GM18861 (cell line): ENCODE measurements around the gene SHB.
A peak's percentile ranks its signal among the peaks of the same experiment; 100 is the strongest.

Source experiments
- ATAC-seq: cut with Tn5 transposase; IDR thresholded peaks from one replicate; pipeline ENCODE4 v1.9.1; 2021; ENCODE audit not compliant: unreplicated experiment

SHB gene

GRCh38 chr9:38026021-38026809 is 42.8 kb downstream of the SHB start:
- ATAC-seq: peak; percentile 38

- ATAC-seq: no peak
Measured at GRCh38 chr9:38025166-38025565, 43.9 kb downstream of the SHB start.

GRCh38 chr9:38024036-38024681 is 44.9 kb downstream of the SHB start:
- ATAC-seq: no peak

DNA sequence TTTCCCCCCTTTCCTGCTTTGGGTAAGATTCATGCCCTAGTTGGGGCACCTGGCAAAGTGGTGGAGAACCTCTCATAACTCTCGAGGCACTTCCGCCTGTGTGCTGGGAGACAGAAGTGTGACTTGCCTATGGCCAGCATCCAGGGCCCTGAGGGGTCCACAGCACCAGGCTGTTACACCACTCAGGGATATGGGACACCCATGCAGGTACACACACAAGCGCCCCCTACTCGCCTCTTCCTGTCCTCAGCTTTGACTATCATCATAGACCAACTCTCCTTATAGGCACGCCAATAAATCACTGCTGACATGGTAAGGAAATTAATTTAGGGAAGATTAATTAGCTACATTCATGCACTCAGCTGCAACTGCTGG is 45.4 kb downstream of the SHB start:
- no peak for ATAC-seq

- no peak for ATAC-seq
Measured at GRCh38 chr9:38022995-38023394, 46.0 kb downstream of the SHB start.

GRCh38 chr9:38022203-38022895 is 46.7 kb downstream of the SHB start:
- ATAC-seq: no peak

DNA sequence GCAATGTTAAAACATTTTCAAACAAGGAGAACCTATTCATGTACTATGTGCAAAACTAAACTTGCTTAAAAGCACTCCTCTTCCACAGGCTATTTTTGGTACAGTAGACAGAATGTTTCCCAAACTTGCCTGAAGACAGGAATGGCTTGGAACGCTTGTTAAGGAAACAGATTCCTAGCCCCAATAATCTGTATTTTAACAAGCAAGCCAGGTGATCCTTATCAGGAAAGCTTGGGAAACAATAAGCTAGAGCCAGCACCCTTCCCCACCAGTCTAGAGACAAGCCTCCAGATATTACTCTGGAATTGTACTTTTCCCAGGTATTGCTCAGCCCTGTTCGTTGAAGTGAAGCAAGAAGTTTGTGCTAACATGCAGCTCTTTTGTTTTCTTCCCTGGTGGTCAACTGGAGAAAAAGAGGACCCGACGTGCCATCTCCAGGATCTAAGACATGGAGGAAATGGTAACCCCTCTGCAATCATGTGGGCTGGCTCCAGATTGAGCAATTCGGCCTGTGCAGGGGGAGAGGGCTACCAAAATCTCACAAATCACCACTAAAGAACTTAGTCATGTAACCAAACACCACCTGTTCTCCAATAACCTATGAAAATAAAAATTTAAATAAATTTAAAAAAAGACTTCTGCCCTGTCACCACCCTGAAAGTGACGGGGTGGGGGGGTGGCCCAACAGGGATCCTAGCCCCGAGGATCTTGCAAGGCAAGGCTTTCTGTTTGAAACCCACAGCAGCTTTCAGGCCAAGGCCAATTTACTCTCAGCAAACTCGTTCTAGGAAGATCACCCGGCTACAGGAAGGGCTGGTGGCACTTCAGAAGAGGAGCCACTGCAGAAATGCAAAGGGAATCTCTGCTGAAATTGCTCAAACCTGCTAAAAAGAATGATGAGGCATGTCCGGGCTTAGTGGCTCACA is 48.6 kb downstream of the SHB start:
- no peak for ATAC-seq

- no peak for ATAC-seq
Measured at GRCh38 chr9:38019731-38020130, 49.3 kb downstream of the SHB start.

DNA sequence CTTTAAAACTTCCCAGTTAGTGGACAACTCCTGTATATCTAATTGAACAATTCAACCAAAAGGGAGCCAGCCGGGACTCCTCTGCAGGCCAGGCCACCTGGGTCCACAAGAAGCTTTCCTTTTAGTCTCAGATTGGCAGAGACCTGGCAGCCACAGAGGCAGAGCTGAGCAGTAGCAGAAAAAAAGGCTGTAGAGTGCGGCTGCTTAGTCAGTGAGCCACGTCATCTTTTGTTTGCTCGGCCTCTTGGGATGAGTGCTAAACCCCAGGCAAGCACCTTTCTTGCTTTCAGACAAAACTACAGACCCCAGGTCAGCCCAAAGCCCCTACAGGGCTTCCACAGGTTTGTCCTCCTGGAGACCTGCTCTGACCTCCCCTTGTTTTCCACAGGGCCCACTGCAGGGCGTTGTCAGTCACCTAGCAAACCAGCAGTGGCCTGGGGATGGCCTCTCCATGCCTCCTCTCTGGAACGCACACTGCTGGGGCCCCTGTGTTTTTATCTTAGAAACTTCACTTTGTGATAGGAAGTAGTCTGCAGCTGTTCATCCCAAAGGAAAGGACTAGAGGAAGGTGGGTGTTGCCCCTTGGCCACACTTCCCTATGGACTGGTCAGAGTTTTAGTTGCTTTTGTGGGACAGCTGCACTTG is 49.9 kb downstream of the SHB start:
- no peak for ATAC-seq

DNA sequence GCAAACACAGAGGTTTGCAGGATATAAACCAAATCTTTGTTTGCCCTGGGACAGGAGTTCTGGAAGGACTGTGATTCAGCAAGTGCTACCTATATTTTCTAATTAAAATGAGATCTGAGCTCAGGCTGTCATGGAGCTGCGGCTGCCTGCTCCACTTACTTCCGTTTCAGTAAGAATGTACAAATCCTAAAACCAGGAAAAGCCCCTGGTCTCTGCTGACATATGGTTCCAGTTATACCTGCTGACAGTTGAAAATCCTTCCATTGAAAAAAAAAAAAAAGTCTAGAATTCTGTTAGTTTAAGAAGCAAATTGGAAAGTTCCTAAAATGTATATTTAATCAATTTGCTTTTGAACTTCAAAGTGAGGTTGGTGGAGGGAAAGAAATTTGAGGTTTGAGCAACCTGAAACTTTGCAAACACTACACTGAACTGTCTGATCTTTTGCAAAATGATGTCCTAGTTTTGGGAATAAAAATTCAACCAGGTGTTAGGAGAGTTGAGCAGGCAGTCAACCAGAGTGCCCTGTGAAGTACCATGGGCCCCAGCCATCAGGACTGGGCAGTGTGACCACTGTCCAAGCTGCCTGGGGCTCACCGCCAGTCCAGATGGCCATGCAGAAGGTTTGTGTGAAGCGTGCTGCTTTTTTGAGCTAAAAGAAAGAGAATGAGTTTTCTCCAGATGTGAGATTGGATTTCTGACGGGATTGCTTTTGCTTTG is 50.6 kb downstream of the SHB start:
- no peak for ATAC-seq

- ATAC-seq: no peak
Measured at GRCh38 chr9:38017885-38018186, 51.2 kb downstream of the SHB start.

GRCh38 chr9:38017149-38017884 is 51.7 kb downstream of the SHB start:
- no peak for ATAC-seq

- ATAC-seq: no peak
Measured at GRCh38 chr9:38016375-38017135, 52.5 kb downstream of the SHB start.

DNA sequence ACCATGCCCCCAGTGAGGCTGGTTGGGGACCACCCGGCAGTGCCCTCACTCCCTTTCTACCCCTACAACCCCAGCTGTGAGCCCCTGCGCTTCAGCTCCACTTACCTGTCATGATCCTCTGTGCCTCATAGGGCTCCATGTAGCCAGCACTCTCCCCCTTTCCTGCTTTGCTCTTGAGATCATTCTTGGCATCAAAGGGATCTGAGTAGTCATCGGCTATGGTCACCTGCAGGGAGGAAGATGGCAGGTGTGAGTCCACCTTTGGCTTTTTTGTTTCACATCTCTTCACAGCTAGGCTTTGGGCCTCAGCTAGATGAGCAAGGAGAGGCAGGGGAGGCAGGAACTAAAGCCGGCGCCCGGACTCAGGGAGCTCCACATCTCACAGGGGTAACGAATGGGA is 53.1 kb downstream of the SHB start:
- no peak for ATAC-seq

GRCh38 chr9:38015266-38015665 is 53.8 kb downstream of the SHB start:
- no peak for ATAC-seq

- ATAC-seq: no peak
Measured at GRCh38 chr9:38012767-38013450, 56.1 kb downstream of the SHB start.

GRCh38 chr9:38011991-38012390 is 57.0 kb downstream of the SHB start:
- ATAC-seq: no peak
